Stimulated activated CD8-positive, alpha-beta memory T cell treated with anti-CD3 and anti-CD28 coated beads, Interleukin-12 subunit alpha, Interleukin-12 subunit beta, amount 100 ng/mL, for 1 hour (primary cell): Measurements from ENCODE around the gene PRKCZ.
A peak's percentile ranks its signal among the peaks of the same experiment; 100 is the strongest.

Source experiments
- DNase-seq: peaks from one replicate; pipeline ENCODE4 v3.0.0-alpha.2; 2020; ENCODE audit warnings: low read depth

Gene PRKCZ

GRCh38 chr1:2179283-2180013 is 129.2 kb downstream of the PRKCZ start:
- DNase-seq = no peak

- no peak for DNase-seq
Observed at GRCh38 chr1:2180297-2181245, 130.4 kb downstream of the PRKCZ start.

GRCh38 chr1:2181271-2181670 is 131.1 kb downstream of the PRKCZ start:
- DNase-seq = no peak

GRCh38 chr1:2181752-2182151 is 131.5 kb downstream of the PRKCZ start:
- DNase-seq = no peak

GRCh38 chr1:2182376-2182775 is 132.2 kb downstream of the PRKCZ start:
- DNase-seq = no peak

GRCh38 chr1:2183937-2184334 is 133.7 kb downstream of the PRKCZ start:
- DNase-seq = no peak

GRCh38 chr1:2184531-2184930 is 134.3 kb downstream of the PRKCZ start:
- DNase-seq = no peak

- DNase-seq = no peak
Observed at GRCh38 chr1:2184934-2185333, 134.7 kb downstream of the PRKCZ start.

GRCh38 chr1:2185880-2186855 is 136.0 kb downstream of the PRKCZ start:
- DNase-seq = no peak

GRCh38 chr1:2186901-2187300 is 136.7 kb downstream of the PRKCZ start:
- no peak for DNase-seq

- no peak for DNase-seq
Observed at GRCh38 chr1:2187619-2188018, 137.4 kb downstream of the PRKCZ start.

GRCh38 chr1:2188336-2188735 is 138.1 kb downstream of the PRKCZ start:
- no peak for DNase-seq

- peak; percentile 82 for DNase-seq
Observed at GRCh38 chr1:2189459-2190425, 139.5 kb downstream of the PRKCZ start.

GRCh38 chr1:2190491-2190976 is 140.3 kb downstream of the PRKCZ start:
- DNase-seq = no peak

- no peak for DNase-seq
Observed at GRCh38 chr1:2192031-2192995, 142.1 kb downstream of the PRKCZ start.

GRCh38 chr1:2193514-2194281 is 143.5 kb downstream of the PRKCZ start:
- DNase-seq = no peak

GRCh38 chr1:2194319-2194897 is 144.2 kb downstream of the PRKCZ start, which contains the start of gene FAAP20:
Gene FAAP20 (minus strand): TSS chr1:2194772. CDS start chr1:2194749, 23 bp downstream.
- peak; percentile 51 for DNase-seq
